ENCODE results near the gene TSPAN9.
"Not testable (repeated sequence)": the region's sequence is repeated elsewhere in the genome, so short reads cannot be mapped to it uniquely, and the experiment has no call there.

TSPAN9 gene

DNA sequence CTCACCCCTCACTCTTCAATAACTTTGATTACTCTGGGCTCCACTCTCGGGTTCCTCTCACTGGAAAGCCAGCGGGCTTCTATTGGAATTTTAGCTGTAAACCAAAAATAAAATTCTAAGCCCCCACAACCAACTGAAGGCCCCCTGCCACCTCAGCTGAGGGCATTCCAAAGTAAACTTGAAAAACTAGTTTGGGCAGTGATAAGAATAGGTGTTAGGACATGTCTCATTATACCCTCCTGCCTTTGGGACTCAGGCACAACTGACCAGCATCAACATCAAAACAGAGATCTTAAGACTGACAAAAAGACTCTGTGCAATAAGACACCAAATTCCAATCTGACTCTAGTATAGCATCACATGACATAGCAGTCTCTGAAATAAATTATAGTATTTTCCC, 11.9 kb upstream of the TSPAN9 start:
- no peak overlapping the region for H3K4me3 ChIP-seq (ENCODE audit: low read depth, low read length)
- TF ChIP-seq, protein P1, sequence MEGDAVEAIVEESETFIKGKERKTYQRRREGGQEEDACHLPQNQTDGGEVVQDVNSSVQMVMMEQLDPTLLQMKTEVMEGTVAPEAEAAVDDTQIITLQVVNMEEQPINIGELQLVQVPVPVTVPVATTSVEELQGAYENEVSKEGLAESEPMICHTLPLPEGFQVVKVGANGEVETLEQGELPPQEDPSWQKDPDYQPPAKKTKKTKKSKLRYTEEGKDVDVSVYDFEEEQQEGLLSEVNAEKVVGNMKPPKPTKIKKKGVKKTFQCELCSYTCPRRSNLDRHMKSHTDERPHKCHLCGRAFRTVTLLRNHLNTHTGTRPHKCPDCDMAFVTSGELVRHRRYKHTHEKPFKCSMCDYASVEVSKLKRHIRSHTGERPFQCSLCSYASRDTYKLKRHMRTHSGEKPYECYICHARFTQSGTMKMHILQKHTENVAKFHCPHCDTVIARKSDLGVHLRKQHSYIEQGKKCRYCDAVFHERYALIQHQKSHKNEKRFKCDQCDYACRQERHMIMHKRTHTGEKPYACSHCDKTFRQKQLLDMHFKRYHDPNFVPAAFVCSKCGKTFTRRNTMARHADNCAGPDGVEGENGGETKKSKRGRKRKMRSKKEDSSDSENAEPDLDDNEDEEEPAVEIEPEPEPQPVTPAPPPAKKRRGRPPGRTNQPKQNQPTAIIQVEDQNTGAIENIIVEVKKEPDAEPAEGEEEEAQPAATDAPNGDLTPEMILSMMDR (IDR thresholded peaks at IDR 0.05; ENCODE audit: control insufficient read depth, extremely low read depth, insufficient read depth) = no peak
- no peak for DNase-seq (ENCODE audit: low read depth)

DNA sequence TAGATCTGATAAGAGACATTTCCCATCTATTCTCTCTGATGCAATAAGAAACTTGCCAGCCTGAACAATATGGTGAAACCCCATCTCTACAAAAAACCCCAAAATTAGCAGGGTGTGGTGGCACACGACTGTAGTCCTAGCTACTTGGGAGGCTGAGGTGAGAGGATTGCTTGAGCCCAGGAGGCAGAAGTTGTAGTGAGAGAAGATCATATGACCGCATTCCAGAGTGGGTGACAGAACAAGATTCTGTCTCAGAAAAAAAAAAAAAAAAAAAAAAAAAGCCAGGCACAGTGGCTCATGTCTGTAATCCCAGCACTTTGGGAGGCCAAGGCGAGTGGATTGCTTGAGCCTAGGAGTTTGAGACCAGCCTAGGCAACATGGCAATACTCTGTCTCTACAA, 11.3 kb upstream of the TSPAN9 start:
- not testable (repeated sequence) for H3K4me3 ChIP-seq (ENCODE audit: low read depth, low read length); DNase-seq (ENCODE audit: low read depth)

DNA sequence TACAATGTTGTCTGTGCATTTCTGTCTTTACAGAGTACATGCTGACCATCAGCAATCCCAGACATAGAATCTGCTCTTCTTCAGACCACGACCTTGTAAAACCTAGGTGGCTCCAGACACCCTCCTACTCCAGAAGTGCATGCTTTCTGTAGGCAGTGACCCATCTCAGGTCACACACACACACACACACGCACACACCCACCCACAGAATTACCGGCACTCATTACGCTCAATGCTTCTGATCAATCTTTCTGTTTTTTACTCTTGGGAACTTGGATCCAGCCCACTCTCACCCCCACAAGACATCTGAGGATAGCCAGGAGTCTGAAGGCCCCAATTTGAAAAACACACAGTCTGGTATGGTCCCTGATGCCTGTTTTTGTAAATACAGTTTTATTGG, 7.5 kb upstream of the TSPAN9 start:
- TF ChIP-seq, protein P1 (IDR thresholded peaks at IDR 0.05; ENCODE audit: control insufficient read depth, extremely low read depth, insufficient read depth) = no peak
- DNase-seq (ENCODE audit: low read depth) = peak; percentile 70
- peak overlapping the region; percentile 10; the same call in 1 of the 2 replicates for H3K4me3 ChIP-seq (ENCODE audit: low read depth, low read length)

DNA sequence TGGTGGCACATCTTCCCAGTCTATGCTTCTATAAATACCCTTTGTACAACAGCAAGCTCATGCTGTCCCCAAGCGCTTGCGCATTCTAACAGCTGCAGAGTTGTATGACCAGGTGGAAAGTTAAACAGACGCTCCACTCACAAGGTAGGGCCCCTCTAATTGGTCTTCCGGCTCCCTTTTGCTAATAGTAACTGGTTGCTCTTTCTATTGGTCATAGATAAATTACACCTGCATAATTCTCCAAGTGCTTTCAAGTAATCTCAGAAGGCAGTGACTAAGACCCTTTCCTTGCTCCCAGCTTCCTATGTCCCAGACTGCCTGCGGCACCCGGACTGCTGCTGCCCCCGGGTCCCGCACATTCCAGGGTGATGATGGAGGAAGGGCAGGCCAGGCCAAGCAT, 6.1 kb upstream of the TSPAN9 start:
- TF ChIP-seq, protein P1 (IDR thresholded peaks at IDR 0.05; ENCODE audit: control insufficient read depth, extremely low read depth, insufficient read depth) = no peak

DNA sequence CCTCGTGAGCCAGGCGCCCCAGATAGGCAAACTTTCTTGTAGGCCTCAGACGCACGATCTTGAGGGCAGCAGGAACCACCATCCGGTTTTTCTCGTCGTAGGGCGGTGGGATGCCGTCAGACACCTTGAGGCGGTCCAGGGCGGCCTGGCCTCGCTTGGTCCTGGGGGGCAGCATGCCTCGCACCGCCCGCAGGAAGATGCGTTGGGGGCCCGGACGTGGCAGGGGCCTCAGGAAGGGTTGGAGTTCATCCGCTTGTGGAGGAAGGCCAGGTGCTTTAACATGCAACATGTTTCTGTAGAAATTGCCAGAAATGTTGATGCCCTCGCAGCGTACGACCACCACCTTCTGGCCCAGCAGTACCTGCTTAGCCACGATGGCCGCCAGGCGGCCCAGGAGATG, 5.5 kb upstream of the TSPAN9 start:
- H3K4me3 ChIP-seq (ENCODE audit: low read depth, low read length) = no peak overlapping the region
- TF ChIP-seq, protein P1 (IDR thresholded peaks at IDR 0.05; ENCODE audit: control insufficient read depth, extremely low read depth, insufficient read depth) = no peak

More for the DNA sequence above, 6.1 kb upstream of the TSPAN9 start:
- no peak for DNase-seq (ENCODE audit: low read depth)
- no peak overlapping the region for H3K4me3 ChIP-seq (ENCODE audit: low read depth, low read length)

DNA sequence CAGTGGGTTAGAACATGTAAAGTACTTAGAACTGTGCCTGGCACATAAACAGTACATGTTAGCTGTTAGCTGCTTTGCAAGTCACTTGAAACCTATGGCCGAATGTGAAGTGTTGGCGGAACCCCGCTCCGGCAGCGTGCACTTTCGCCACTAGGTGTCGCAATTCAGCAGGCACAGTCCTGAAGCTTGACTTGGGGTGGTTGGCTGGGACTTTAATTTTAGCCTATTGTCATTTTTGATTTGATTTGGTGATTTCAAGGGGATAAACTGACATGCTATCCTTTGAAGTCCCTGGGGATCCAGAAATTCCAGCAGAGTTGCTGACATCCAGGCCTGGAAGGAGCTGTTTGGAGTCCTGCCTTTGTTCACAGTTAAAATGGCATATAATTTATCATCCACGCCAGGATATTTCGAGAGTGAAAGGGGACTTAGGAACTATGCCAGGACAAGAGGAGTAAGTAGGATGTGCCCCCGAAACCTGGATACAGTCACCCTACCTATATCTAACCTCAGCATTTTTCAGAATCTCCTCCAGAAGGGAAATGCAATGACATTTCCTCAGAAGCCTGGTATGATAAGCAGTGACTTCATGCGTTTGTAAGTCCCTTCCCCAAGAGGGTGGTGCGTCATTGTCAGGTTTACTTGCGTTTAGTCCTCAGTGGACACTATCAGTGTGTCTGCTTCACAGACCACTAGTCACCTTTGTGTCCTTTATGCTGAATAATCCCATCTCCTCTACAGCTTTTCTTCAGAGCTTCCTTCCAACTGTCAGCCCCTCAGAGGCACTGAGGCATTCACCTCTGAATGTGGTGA, 3.5 kb upstream of the TSPAN9 start:
- TF ChIP-seq, protein P1 (IDR thresholded peaks at IDR 0.05; ENCODE audit: control insufficient read depth, extremely low read depth, insufficient read depth) = peak; percentile 98
- no peak overlapping the region for H3K4me3 ChIP-seq (ENCODE audit: low read depth, low read length)
- DNase-seq (ENCODE audit: low read depth) = peak; percentile 56

More for the DNA sequence above, 5.5 kb upstream of the TSPAN9 start:
- DNase-seq (ENCODE audit: low read depth) = no peak

DNA sequence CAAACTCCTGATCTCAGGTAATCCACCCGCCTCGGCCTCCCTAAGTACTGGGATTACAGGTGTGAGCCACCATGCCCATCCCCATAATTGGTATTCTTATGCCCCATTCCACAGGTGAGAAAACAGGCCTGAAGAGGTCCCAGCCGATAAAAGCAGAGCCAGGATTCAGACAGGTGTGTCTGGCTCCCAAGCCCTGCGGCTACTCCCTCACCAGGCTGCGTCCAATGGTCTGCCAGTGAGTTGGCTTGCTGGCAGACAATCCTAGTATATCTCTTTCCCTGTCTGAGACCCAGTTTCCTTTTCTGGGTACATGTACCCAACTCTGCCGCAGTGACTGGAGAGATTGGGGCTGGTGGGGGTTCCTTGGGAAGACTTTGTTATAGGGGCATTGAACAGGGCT, 1.9 kb upstream of the TSPAN9 start:
- no peak overlapping the region for H3K4me3 ChIP-seq (ENCODE audit: low read depth, low read length)
- DNase-seq (ENCODE audit: low read depth) = no peak
- TF ChIP-seq, protein P1 (IDR thresholded peaks at IDR 0.05; ENCODE audit: control insufficient read depth, extremely low read depth, insufficient read depth) = no peak

Data from LNCaP clone FGC (cell line).